Progenitor cell of endocrine pancreas (in vitro differentiated cells): Measurements from ENCODE around the gene TSSC4. TPM values are rescaled to one million over a fixed set of nuclear protein-coding genes. Genes with fewer than 3 reads are reported as not detected.

Experiments
- DNase-seq: peaks from one replicate; pipeline ENCODE4 v3.0.0; 2021; ENCODE audit warnings: low spot score; ENCODE audit not compliant: unreplicated experiment
- H3K27ac Mint-ChIP-seq: 2 replicates; pipeline ENCODE4 v1.8.0; 2021; ENCODE audit warnings: mild to moderate bottlenecking, moderate library complexity, mixed read lengths
- H3K27me3 Mint-ChIP-seq: 2 replicates; pipeline ENCODE4 v1.8.0; 2021; ENCODE audit warnings: mixed read lengths
- H3K36me3 Mint-ChIP-seq: 2 replicates; pipeline ENCODE4 v1.8.0; 2022; ENCODE audit warnings: mixed read lengths; ENCODE audit not compliant: insufficient read depth
- H3K4me1 Mint-ChIP-seq: 2 replicates; pipeline ENCODE4 v1.8.0; 2021; ENCODE audit warnings: low read depth, mixed read lengths
- H3K4me3 Mint-ChIP-seq: 2 replicates; pipeline ENCODE4 v1.8.0; 2021; ENCODE audit warnings: low read depth, mild to moderate bottlenecking, moderate library complexity, mixed read lengths
- H3K9me3 Mint-ChIP-seq: 2 replicates; pipeline ENCODE4 v1.8.0; 2021; ENCODE audit warnings: low read depth, mixed read lengths
- CTCF ChIP-seq: fragments of 200-600 bp; sonication (generic); IDR thresholded peaks from one replicate; pipeline ENCODE4 v1.5.0; 2021; ENCODE audit warnings: antibody characterized with exemption, mild to moderate bottlenecking; ENCODE audit not compliant: unreplicated experiment
- total RNA-seq: library from RNA; stranded (reverse); gene quantifications from 2 replicates; pipeline ENCODE4 v1.2.1, GENCODE V29; 2021

Gene TSSC4
- total RNA-seq, 1 donor from 2014 or later: 50.2 TPM

GRCh38 chr11:2411446-2412305, 11.1 kb downstream of the TSSC4 start:
- H3K27ac Mint-ChIP-seq: peak overlapping the region; percentile 59
- peaks cover 27% of the 10 kb centered on the region for H3K4me1 Mint-ChIP-seq

GRCh38 chr11:2412323-2412722, 11.8 kb downstream of the TSSC4 start:
- H3K9me3 Mint-ChIP-seq: no peaks in the 10 kb centered on the region
- no peaks in the 10 kb centered on the region for H3K36me3 Mint-ChIP-seq
- H3K4me3 Mint-ChIP-seq: no peak overlapping the region
- TF ChIP-seq CTCF: no peak
- H3K4me1 Mint-ChIP-seq: peaks cover 27% of the 10 kb centered on the region
- H3K27me3 Mint-ChIP-seq: no peaks in the 10 kb centered on the region
- H3K27ac Mint-ChIP-seq: no peak overlapping the region
- DNase-seq: no peak

More at GRCh38 chr11:2411446-2412305, 11.1 kb downstream of the TSSC4 start:
- DNase-seq: no peak
- TF ChIP-seq CTCF: no peak
- Mint-ChIP-seq H3K9me3 (no peaks in the 10 kb centered on the region), H3K27me3 (no peaks in the 10 kb centered on the region), H3K4me3 (no peak overlapping the region), H3K36me3 (no peaks in the 10 kb centered on the region)

- H3K4me3 Mint-ChIP-seq: no peak overlapping the region
- no peaks in the 10 kb centered on the region for H3K36me3 Mint-ChIP-seq
- H3K27me3 Mint-ChIP-seq: no peaks in the 10 kb centered on the region
- DNase-seq: no peak
- H3K27ac Mint-ChIP-seq: no peak overlapping the region
- H3K9me3 Mint-ChIP-seq: no peaks in the 10 kb centered on the region
- H3K4me1 Mint-ChIP-seq: peaks cover 16% of the 10 kb centered on the region
- TF ChIP-seq CTCF: no peak
These were observed 13.4 kb downstream of the TSSC4 start for GRCh38 chr11:2413742-2414579.

GRCh38 chr11:2414616-2415015, 14.1 kb downstream of the TSSC4 start:
- H3K4me1 Mint-ChIP-seq: peaks cover 10% of the 10 kb centered on the region
- H3K27me3 Mint-ChIP-seq: no peaks in the 10 kb centered on the region
- no peaks in the 10 kb centered on the region for H3K36me3 Mint-ChIP-seq
- H3K27ac Mint-ChIP-seq: no peak overlapping the region
- DNase-seq: no peak
- H3K4me3 Mint-ChIP-seq: no peak overlapping the region
- no peak for TF ChIP-seq CTCF
- H3K9me3 Mint-ChIP-seq: no peaks in the 10 kb centered on the region

GRCh38 chr11:2415171-2415570, 14.6 kb downstream of the TSSC4 start:
- Mint-ChIP-seq H3K9me3 (no peaks in the 10 kb centered on the region), H3K36me3 (no peaks in the 10 kb centered on the region), H3K4me3 (no peak overlapping the region), H3K27ac (no peak overlapping the region), H3K27me3 (no peaks in the 10 kb centered on the region), H3K4me1 (peaks cover 8% of the 10 kb centered on the region)
- DNase-seq: no peak
- TF ChIP-seq CTCF: no peak
